SK-N-SH (cell line): Measurements from ENCODE around the gene ADGRF4. TPM values are rescaled to one million over a fixed set of nuclear protein-coding genes. Genes with fewer than 3 reads are reported as not detected.
A peak's percentile ranks its signal among the peaks of the same experiment; 100 is the strongest.

Experiments used
- CTCF ChIA-PET: fragments of 300-600, 350-600 bp; formaldehyde crosslinking; extraction: SDS; loops from one replicate; lab custom pipeline; 2021; lab: Yijun Ruan, JAX
- POLR2A ChIA-PET: fragments of 350-600 bp; sonication (Branson Sonifier 250); formaldehyde crosslinking; extraction: SDS; loops from one replicate; lab custom pipeline; 2020; ENCODE audit warnings: antibody characterized with exemption, inconsistent platforms; lab: Yijun Ruan, JAX
- DNase-seq: peaks from one replicate; pipeline ENCODE4 v3.0.0; 2012
- H2AFZ ChIP-seq: fragments of 200-600 bp; sonication (generic); 2 replicates; pipeline ENCODE4 v1.8.1; 2016; ENCODE audit warnings: antibody characterized with exemption, mild to moderate bottlenecking, low read depth
- H3F3A ChIP-seq: fragments of 200-600 bp; sonication (generic); replicated peaks from 2 replicates; pipeline ENCODE3; 2016; ENCODE audit warnings: antibody characterized with exemption, mild to moderate bottlenecking; ENCODE audit not compliant: insufficient read depth
- H3K27ac ChIP-seq, 2 experiments: fragments of 200-500 bp in 1 of 2; fragments of 200-600 bp in 1 of 2; sonication (Bioruptor generic) in 1 of 2; sonication (generic), shearing (Covaris generic) in 1 of 2; 2 replicates each; pipeline versions ENCODE4 v1.5.1 to v1.6.1; 2014 to 2016; ENCODE audit warnings: low read depth in 2 of 2, inconsistent platforms in 1 of 2, low read length in 1 of 2, mild to moderate bottlenecking in 1 of 2, mixed read lengths in 1 of 2
- H3K27me3 ChIP-seq: fragments of 200-600 bp; sonication (generic), shearing (Covaris generic); 2 replicates; pipeline ENCODE4 v1.6.1; 2016; ENCODE audit warnings: mixed run types; ENCODE audit not compliant: insufficient read depth
- H3K36me3 ChIP-seq, 2 experiments: fragments of 200-500 bp in 1 of 2; fragments of 200-600 bp in 1 of 2; sonication (Bioruptor generic) in 1 of 2; sonication (generic) in 1 of 2; replicated peaks in 1 of 2; 2 replicates each; pipeline versions ENCODE3 to v1.5.1; 2014 to 2016; ENCODE audit warnings: low read length in 1 of 2, mild to moderate bottlenecking in 1 of 2; ENCODE audit not compliant: insufficient read depth in 2 of 2, control insufficient read depth in 1 of 2
- H3K4me1 ChIP-seq, 2 experiments: fragments of 200-500 bp in 1 of 2; fragments of 200-600 bp in 1 of 2; sonication (Bioruptor generic) in 1 of 2; sonication (generic), shearing (Covaris generic) in 1 of 2; 2 replicates each; pipeline versions ENCODE4 v1.5.1 to v1.6.1; 2014 to 2016; ENCODE audit warnings: low read depth in 1 of 2, low read length in 1 of 2, mixed run types in 1 of 2; ENCODE audit not compliant: insufficient read depth in 2 of 2, control insufficient read depth in 1 of 2
- H3K4me2 ChIP-seq: fragments of 200-600 bp; sonication (generic), shearing (Covaris generic); 2 replicates; pipeline ENCODE4 v1.6.1; 2017; ENCODE audit warnings: mixed run types
- H3K4me3 ChIP-seq, 2 experiments: fragments of 200-500 bp in 1 of 2; fragments of 200-600 bp in 1 of 2; sonication (Bioruptor generic) in 1 of 2; sonication (generic), shearing (Covaris generic) in 1 of 2; 2 replicates each; pipeline versions ENCODE4 v1.5.1 to v1.8.1; 2014 to 2016; ENCODE audit warnings: low read depth in 2 of 2, inconsistent platforms in 1 of 2, low read length in 1 of 2, mild to moderate bottlenecking in 1 of 2, mixed read lengths in 1 of 2, moderate library complexity in 1 of 2
- H3K79me2 ChIP-seq: fragments of 200-600 bp; sonication (generic); 2 replicates; pipeline ENCODE4 v1.8.1; 2017; ENCODE audit warnings: mild to moderate bottlenecking; ENCODE audit not compliant: insufficient read depth
- H3K9ac ChIP-seq: fragments of 200-600 bp; sonication (generic); 2 replicates; pipeline ENCODE4 v1.6.1; 2017; ENCODE audit warnings: mixed run types
- H3K9me2 ChIP-seq: fragments of 200-600 bp; sonication (generic); 2 replicates; pipeline ENCODE4 v1.6.1; 2017; ENCODE audit warnings: mixed run types
- H3K9me3 ChIP-seq: fragments of 200-600 bp; sonication (generic); 2 replicates; pipeline ENCODE4 v1.6.1; 2017; ENCODE audit warnings: mixed run types, mild to moderate bottlenecking, moderate library complexity
- H4K20me1 ChIP-seq: fragments of 200-600 bp; sonication (generic); 2 replicates; pipeline ENCODE4 v1.6.1; 2017; ENCODE audit warnings: mild to moderate bottlenecking, mixed run types; ENCODE audit not compliant: insufficient read depth
- CHD2 ChIP-seq: fragments of 150-350 bp; IDR thresholded peaks from 2 replicates; pipeline ENCODE4 v1.6.1; 2018; ENCODE audit warnings: low read length; ENCODE audit not compliant: partially characterized antibody
- EZH2phosphoT487 ChIP-seq: fragments of 200-600 bp; sonication (generic); IDR thresholded peaks from 2 replicates; pipeline ENCODE4 v1.6.1; 2017; ENCODE audit warnings: low read depth, mixed run types, mild to moderate bottlenecking, antibody characterized with exemption, moderate library complexity, borderline replicate concordance
- FOSL2 ChIP-seq: IDR thresholded peaks from 2 replicates; pipeline ENCODE4 v1.4.0; 2012; ENCODE audit warnings: low read depth, mild to moderate bottlenecking, moderate library complexity, borderline replicate concordance
- FOXM1 ChIP-seq: IDR thresholded peaks from 2 replicates; pipeline ENCODE4 v1.4.0; 2012; ENCODE audit warnings: low read depth, mild to moderate bottlenecking
- GABPA ChIP-seq: IDR thresholded peaks from 2 replicates; pipeline ENCODE4 v1.4.0; 2012; ENCODE audit warnings: low read depth, mild to moderate bottlenecking
- GATA2 ChIP-seq: sonication (generic); formaldehyde crosslinking; IDR thresholded peaks from 2 replicates; pipeline ENCODE4 v1.5.0; 2020; ENCODE audit warnings: mild to moderate bottlenecking, missing genetic modification reagents
- MXI1 ChIP-seq: IDR thresholded peaks from 2 replicates; pipeline ENCODE4 v1.6.1; 2012; ENCODE audit warnings: mild to moderate bottlenecking, low read depth, low read length, improper control_type of control experiment
- NFIC ChIP-seq: IDR thresholded peaks from 2 replicates; pipeline ENCODE4 v1.4.0; 2012; ENCODE audit warnings: borderline replicate concordance
- RCOR1 ChIP-seq: fragments of 150-350 bp; IDR thresholded peaks from 2 replicates; pipeline ENCODE4 v1.6.1; 2017; ENCODE audit warnings: antibody characterized with exemption, low read length
- SIN3A ChIP-seq: IDR thresholded peaks from 2 replicates; pipeline ENCODE4 v1.6.1; 2012; ENCODE audit warnings: low read depth, mild to moderate bottlenecking, low read length, moderate library complexity, borderline replicate concordance
- TAF1 ChIP-seq: IDR thresholded peaks from 2 replicates; pipeline ENCODE4 v1.6.1; 2012; ENCODE audit warnings: low read depth, mild to moderate bottlenecking, low read length, moderate library complexity, borderline replicate concordance
- TCF12 ChIP-seq: IDR thresholded peaks from 2 replicates; pipeline ENCODE4 v1.4.0; 2012
- WGBS: methylation state at CpG from one replicate; pipeline ENCODE4 v1.1.6; 2017; ENCODE audit warnings: low lambda C conversion rate; 5-methylcytosine and 5-hydroxymethylcytosine counted together
- polyA plus RNA-seq, 3 experiments: library from polyadenylated mRNA; depleted of rRNA; stranded (reverse); fragments of >200 nt; gene quantifications; 2 replicates each; pipeline ENCODE4 v1.2.3, GENCODE V29; 2012
- TF ChIP-seq, protein P1 (sequence below): IDR thresholded peaks from 2 replicates; pipeline ENCODE4 v1.4.0; 2012; ENCODE audit warnings: low read depth, borderline replicate concordance
- TF ChIP-seq, protein P2 (sequence below): IDR thresholded peaks from 2 replicates; pipeline ENCODE4; 2012
- TF ChIP-seq, protein P3 (sequence below): fragments of 150-350 bp; IDR thresholded peaks from 2 replicates; pipeline ENCODE4 v1.6.1; 2017; ENCODE audit warnings: antibody characterized with exemption, low read length, low read depth, borderline replicate concordance

ADGRF4 gene
- polyA plus RNA-seq, 1 of the 3 experiments (the other 2 are of a cell fraction): not detected

DNA sequence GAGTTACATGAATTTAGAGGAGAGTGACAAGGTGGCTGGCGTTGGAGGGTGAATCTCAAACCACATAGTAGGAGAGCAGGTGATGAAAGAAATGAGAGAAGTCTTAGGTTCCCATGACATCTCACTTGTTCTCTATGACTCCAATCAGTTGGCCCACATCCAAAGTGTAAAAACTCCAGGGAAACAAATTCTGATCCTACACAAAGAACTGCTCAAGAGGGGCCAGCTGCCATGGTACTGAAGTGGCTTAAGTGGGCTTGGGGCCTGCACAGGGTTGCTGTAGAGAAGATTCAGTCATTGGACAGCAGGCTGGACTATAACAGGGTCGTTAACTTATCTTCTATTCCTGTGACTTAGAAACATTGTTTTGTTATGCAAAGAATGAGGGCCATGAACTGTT lies 7.6 kb upstream of the ADGRF4 start (continued):
- TF ChIP-seq EZH2phosphoT487 (no peak), FOXM1 (no peak), GABPA (no peak), TAF1 (no peak)
- TF ChIP-seq, protein P1, sequence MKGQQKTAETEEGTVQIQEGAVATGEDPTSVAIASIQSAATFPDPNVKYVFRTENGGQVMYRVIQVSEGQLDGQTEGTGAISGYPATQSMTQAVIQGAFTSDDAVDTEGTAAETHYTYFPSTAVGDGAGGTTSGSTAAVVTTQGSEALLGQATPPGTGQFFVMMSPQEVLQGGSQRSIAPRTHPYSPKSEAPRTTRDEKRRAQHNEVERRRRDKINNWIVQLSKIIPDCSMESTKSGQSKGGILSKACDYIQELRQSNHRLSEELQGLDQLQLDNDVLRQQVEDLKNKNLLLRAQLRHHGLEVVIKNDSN: no peak
- TF ChIP-seq, all 33 proteins: peak for 0

DNA sequence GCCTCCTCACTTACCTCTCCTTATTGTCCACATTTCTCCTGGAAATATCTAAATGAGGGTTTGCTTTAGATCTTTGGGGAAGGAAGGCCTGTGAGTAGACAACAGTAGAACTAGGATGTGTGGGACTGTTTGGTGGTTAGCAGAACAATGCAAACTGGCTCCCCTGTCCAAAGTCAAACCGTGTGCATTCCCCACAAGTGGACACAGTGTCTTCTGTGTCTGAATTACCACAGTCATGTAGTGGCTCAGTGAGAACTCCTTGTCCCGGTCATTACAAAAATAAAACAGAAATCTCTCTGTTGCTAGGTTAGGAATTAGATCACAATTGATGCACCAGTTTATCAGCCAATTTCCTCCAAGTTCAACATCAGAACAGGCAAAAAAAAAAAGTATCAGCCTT lies 455 bp upstream of the ADGRF4 start:
- Histone ChIP-seq H3K4me1 (no peaks in the 10 kb centered on the region), H4K20me1 (no peaks in the 10 kb centered on the region), H3K79me2 (no peaks in the 10 kb centered on the region), H3K4me2 (no peak overlapping the region), H3F3A (no peaks in the 10 kb centered on the region), H3K27ac (no peak overlapping the region), H3K9me2 (no peaks in the 10 kb centered on the region), H3K4me3 (no peak overlapping the region), H3K9ac (no peak overlapping the region), H3K36me3 (no peaks in the 10 kb centered on the region), H3K9me3 (no peaks in the 10 kb centered on the region), H3K27me3 (no peaks in the 10 kb centered on the region; the same call in 1 of the 2 replicates), H2AFZ (no peak overlapping the region)
- DNase-seq: no peak
- ChIA-PET POLR2A (no interaction called here), CTCF (no interaction called here)
- TF ChIP-seq GABPA: no peak
- TF ChIP-seq CHD2: no peak
- no peak for TF ChIP-seq SIN3A
- TF ChIP-seq GATA2: no peak
- TF ChIP-seq, protein P2, sequence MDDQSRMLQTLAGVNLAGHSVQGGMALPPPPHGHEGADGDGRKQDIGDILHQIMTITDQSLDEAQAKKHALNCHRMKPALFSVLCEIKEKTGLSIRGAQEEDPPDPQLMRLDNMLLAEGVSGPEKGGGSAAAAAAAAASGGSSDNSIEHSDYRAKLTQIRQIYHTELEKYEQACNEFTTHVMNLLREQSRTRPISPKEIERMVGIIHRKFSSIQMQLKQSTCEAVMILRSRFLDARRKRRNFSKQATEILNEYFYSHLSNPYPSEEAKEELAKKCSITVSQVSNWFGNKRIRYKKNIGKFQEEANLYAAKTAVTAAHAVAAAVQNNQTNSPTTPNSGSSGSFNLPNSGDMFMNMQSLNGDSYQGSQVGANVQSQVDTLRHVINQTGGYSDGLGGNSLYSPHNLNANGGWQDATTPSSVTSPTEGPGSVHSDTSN: no peak
- TF ChIP-seq, protein P3, sequence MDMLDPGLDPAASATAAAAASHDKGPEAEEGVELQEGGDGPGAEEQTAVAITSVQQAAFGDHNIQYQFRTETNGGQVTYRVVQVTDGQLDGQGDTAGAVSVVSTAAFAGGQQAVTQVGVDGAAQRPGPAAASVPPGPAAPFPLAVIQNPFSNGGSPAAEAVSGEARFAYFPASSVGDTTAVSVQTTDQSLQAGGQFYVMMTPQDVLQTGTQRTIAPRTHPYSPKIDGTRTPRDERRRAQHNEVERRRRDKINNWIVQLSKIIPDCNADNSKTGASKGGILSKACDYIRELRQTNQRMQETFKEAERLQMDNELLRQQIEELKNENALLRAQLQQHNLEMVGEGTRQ: no peak
- TF ChIP-seq MXI1: no peak
- TF ChIP-seq RCOR1: no peak
- no peak for TF ChIP-seq NFIC
- WGBS: 3% methylated on average over 2 of the region's 2 CpGs

DNA sequence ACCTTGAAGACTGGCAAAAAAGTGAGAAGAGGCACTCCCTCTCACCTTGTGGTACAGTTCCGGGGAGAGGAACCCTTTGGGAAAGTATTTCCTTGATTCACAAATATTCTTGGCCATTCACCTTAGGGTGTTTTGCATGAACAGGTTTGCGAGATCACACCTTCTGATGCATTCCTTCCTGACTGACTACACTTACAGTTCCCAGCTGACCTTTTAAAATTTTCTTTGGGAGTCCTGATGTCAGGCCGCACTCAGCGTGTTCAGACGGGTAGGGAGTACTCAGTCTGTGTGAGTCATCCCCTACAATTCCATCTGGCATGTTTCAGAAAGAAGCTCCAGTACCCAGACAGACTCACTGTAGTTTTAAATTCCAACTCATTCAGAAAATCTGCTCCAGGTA lies 1.7 kb downstream of the ADGRF4 start:
- H3F3A ChIP-seq: no peaks in the 10 kb centered on the region
- H3K27me3 ChIP-seq: no peaks in the 10 kb centered on the region; the same call in 1 of the 2 replicates
- no peak for DNase-seq
- H3K27ac ChIP-seq: no peak overlapping the region
- H3K4me3 ChIP-seq: no peak overlapping the region
- no peaks in the 10 kb centered on the region for H3K79me2 ChIP-seq
- no peaks in the 10 kb centered on the region for H4K20me1 ChIP-seq
- H3K9me3 ChIP-seq: no peaks in the 10 kb centered on the region
- no peaks in the 10 kb centered on the region for H3K36me3 ChIP-seq
- no peak overlapping the region for H3K4me2 ChIP-seq
- CTCF ChIA-PET: no interaction called here
- no peak overlapping the region for H2AFZ ChIP-seq
- TF ChIP-seq TCF12 (peak; percentile 33; the same call in 1 of the 2 replicates), FOSL2 (peak; percentile 43; the same call in 1 of the 2 replicates), FOXM1 (no peak)
- H3K4me1 ChIP-seq: no peaks in the 10 kb centered on the region
- H3K9me2 ChIP-seq: no peaks in the 10 kb centered on the region
- WGBS: 7% methylated on average over 5 of the region's 5 CpGs
- H3K9ac ChIP-seq: no peak overlapping the region
- POLR2A ChIA-PET: no interaction called here
